ENCODE results near the gene KANK3.
"Not testable (repeated sequence)": the region's sequence is repeated elsewhere in the genome, so short reads cannot be mapped to it uniquely, and the experiment has no call there.

The KANK3 gene

GRCh38 chr19:8336660-8337059, 6.4 kb downstream of the KANK3 start:
- no peak for DNase-seq

- DNase-seq = no peak
Measured at GRCh38 chr19:8336072-8336569, 6.9 kb downstream of the KANK3 start.

DNA sequence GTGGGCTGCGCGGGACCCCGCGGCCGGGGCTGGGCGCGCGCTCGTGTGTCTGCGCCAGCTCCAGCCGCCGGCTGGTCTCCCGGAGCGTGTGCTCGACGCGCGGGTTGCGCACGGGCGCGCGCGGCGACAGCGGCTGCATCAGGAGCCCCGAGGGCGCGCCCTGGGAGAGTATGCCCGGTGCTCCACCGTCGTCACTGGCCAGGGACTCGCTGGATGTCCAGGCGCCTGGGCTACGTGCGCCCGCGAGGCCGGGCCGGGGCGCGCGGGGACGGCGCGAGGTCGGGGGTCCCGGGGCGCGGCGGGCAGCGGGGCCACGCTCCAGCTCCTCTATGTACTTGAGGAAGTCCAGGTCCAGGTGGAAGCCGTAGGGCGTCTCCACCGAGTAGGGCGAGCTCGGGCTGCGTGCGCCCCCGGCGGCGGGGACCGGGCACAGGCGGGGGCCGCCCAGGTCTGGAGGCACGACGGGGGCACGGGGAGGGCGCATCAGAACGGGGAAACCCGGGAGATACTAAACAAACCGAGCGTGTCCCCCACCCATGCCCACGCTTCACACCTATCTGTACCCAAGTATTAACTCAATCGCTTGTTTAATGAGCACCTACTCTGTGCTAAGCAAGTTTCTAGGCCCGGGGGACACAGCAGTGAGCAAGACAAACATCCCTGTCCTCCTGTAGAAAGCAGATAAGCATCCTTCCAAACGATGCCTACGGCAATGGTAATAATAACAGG, 7.6 kb downstream of the KANK3 start:
- DNase-seq = peak; percentile 70

GRCh38 chr19:8334458-8335342, 8.4 kb downstream of the KANK3 start:
- DNase-seq = peak; percentile 84

GRCh38 chr19:8333767-8334457, 9.2 kb downstream of the KANK3 start:
- DNase-seq = peak; percentile 58

- DNase-seq = no peak
Measured at GRCh38 chr19:8332976-8333766, 9.9 kb downstream of the KANK3 start.

DNA sequence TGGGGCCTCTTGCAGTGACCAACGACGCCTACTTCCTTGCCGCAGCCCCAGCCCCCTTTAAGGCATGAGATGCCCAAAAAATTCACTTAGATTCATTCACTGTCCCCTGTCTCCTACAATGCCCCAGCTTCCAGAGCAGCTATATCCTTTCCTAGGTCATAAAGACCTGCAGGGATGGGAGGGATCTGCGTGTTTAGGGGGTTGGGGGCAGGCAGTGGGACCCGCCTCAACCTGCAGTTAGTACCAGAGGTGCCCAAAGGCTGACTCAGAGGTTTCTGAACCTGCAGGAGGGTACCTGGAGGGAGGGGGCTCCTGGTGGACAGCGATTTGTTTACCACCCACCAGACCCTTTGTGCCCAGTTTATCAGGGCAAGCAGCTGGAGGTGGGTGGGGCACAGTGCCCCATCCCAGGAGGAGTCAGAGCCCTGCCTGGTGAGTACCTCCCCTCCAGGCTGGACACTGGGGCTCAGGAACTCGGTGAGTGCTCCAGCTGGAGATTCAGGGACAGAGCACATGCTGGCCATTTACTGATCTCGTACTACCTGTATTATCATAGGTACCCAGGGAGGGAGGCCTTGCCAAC, 11.7 kb downstream of the KANK3 start:
- DNase-seq = no peak

DNA sequence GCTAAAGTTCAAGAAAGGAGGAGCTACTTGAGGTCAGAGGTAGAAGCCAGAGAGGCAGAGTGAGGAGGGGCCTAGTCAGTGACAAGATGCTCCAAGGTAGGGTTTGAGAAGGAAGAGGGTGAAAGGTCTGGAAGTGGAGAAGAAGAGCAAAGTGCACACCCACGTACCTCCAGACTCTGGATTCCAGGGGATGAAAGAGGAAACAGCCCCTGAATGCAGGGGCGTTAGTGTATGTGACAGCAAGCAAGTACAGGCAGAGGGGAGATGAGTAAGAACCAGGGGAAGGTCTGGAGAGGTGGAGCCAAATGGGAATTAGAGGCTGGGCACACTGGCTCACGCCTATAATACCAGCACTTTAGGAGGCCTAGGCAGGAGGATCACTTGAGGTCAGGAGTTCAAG, 13.1 kb downstream of the KANK3 start:
- no peak for DNase-seq

- no peak for DNase-seq
Measured at GRCh38 chr19:8325454-8325853, 17.6 kb downstream of the KANK3 start.

- DNase-seq = no peak
Measured at GRCh38 chr19:8324186-8325050, 18.6 kb downstream of the KANK3 start.

GRCh38 chr19:8323781-8324185, 19.3 kb downstream of the KANK3 start:
- DNase-seq = no peak

DNA sequence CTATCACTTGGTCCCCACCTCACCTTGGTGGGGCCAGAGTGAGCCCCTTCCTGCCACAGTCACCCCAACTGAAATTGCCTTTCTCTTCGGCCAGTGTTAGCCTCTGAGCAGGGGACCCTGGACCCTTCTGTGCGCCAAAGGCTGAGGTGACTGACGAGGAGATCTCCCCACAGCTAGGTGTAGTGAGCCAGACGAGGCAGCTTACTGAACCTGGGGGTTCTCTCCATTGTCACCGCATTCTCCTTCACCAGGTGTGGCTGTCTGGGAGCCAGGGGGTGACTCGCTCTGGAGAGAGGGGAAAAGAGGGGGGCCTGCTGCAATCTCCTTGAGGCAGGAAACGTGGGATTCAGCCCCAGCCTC, 20.4 kb downstream of the KANK3 start:
- DNase-seq = no peak

DNA sequence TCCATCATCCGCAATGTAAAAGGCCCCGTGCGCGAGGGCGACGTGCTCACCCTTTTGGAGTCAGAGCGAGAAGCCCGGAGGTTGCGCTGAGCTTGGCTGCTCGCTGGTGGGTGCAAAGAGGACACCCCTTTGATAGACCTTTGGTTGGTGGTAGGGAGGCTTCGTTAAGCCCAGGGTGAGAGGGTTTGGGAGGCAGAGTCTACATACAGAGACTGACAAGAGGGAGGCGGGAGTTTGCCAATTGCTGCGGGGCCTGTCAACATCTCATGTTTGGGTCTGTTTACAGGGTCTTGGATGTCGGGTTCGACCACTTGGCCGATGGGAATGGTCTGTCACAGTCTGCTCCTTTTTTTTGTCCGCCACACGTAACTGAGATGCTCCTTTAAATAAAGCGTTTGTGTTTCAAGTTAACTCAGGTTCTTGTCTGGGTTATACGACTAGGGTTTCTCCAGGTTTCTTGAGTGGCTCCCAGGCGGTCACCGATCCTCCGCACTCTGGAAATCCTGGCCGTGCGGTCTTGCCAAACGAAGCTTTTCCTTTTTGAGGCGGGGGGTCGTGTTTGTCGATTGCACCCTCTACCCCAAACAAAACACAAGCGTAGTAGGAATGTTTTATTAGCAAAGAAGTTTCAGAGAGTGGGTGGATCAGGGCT, 20.9 kb downstream of the KANK3 start:
- no peak for DNase-seq

GRCh38 chr19:8321067-8321985, 21.7 kb downstream of the KANK3 start, which contains the start of the genes NDUFA7 and RPS28:
Gene NDUFA7, minus strand, starts transcription at chr19:8321375. Its CDS starts 17 bp downstream, at chr19:8321358.
Gene RPS28, plus strand, starts transcription at chr19:8321496. Its CDS starts 35 bp downstream, at chr19:8321531.
- DNase-seq = peak; percentile 96

DNA sequence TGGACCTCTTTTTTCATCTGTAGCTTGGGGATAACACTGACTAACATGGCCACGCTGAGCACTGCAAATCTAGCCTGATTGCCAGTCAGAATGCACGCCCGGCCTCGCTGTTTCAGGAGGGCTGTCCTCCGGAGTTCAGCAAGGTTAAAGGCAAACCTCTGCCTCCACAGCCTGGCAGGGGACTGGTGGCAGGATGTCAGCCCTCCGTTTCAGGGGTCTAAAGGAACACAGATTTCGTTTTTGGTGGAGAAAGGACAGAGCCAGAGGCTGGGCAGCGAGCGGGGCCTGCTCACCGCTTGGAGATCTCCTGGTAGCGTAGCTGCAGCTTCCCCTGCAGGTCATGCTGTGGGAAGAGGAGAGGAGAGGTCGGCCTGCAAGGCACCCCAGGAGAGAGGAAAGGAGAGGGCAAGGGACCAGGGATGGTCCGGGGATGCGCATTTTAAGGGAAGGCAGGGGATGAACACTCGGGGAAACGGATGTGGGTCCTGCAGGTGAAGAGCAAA, 22.4 kb downstream of the KANK3 start:
- no peak for DNase-seq

- no peak for DNase-seq
Measured at GRCh38 chr19:8319807-8320520, 23.1 kb downstream of the KANK3 start.

DNA sequence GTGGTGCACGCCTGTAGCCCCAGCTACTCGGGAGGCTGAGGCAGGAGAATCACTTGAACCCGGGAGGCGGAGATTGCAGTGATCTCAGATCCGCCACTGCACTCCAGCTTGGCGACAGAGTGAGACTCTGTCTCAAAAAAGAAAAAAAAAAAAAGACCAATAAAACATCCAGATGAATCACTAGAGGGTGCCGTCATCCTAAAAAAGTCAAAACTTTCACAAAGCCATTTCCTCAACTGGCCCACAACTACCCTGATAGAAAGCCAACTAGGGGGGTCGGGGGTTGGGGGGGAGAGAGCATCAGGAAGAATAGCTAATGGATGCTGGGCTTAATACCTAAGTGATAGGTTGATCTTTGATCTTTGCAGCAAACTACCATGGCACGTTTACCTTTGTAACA, 24.2 kb downstream of the KANK3 start:
- DNase-seq = not testable (repeated sequence)

Data from islet precursor cell (in vitro differentiated cells).